Activated naive CD4-positive, alpha-beta T cell treated with anti-CD3 and anti-CD28 coated beads for 36 hours (primary cell): ENCODE results near the gene THADA. TPM values are rescaled to one million over a fixed set of nuclear protein-coding genes. Genes with fewer than 3 reads are reported as not detected.

ENCODE experiments used
- CTCF ChIA-PET: fragments of 350-600 bp; sonication (Branson Sonifier 250); formaldehyde crosslinking; loops from one replicate; lab custom pipeline; 2021; ENCODE audit warnings: antibody characterized with exemption; lab: Charles Lee
- DNase-seq: peaks from one replicate; pipeline ENCODE4 v3.0.0-alpha.2; 2020
- H3K27ac Mint-ChIP-seq: one replicate; pipeline ENCODE4 v1.8.0; 2021; ENCODE audit warnings: mild to moderate bottlenecking, mixed read lengths
- H3K27me3 Mint-ChIP-seq: one replicate; pipeline ENCODE4 v1.8.0; 2021; ENCODE audit warnings: low read depth, mixed read lengths
- H3K36me3 Mint-ChIP-seq: one replicate; pipeline ENCODE4 v1.8.0; 2021; ENCODE audit warnings: low read depth, mixed read lengths
- H3K4me1 Mint-ChIP-seq: one replicate; pipeline ENCODE4 v1.8.0; 2021; ENCODE audit warnings: low read depth, mixed read lengths
- H3K4me3 Mint-ChIP-seq: one replicate; pipeline ENCODE4 v1.8.0; 2021; ENCODE audit warnings: mild to moderate bottlenecking, moderate library complexity, mixed read lengths
- H3K9me3 Mint-ChIP-seq: one replicate; pipeline ENCODE4 v1.8.0; 2021; ENCODE audit warnings: mixed read lengths
- intact Hi-C: fragments of 100-400 bp; cut with micrococcal nuclease; formaldehyde crosslinking; loops from one replicate; pipeline ENCODE4 v1.15.1; 2023
- total RNA-seq, 2 experiments: library from RNA; stranded (reverse); gene quantifications; one replicate each; pipeline ENCODE4 v1.2.3, GENCODE V29; 2021

Gene THADA
- total RNA-seq, 2 experiments from 2014 or later, result 28.6 to 31.5 TPM

- Mint-ChIP-seq H3K4me1 (peaks cover 31% of the 10 kb centered on the region), H3K27ac (no peak overlapping the region), H3K9me3 (no peaks in the 10 kb centered on the region), H3K27me3 (no peaks in the 10 kb centered on the region), H3K36me3 (peaks cover 28% of the 10 kb centered on the region), H3K4me3 (no peak overlapping the region)
- no peak for DNase-seq
- intact Hi-C loops, result loop anchor here (1.0 kb wide), 4 partner anchors 38 to 695 kb away; no protein-coding TSS in a partner anchor
- CTCF ChIA-PET, result interaction anchor here (1.6 kb wide), 1 partner anchor 37 kb away, joined by 4 read pairs; no protein-coding TSS in a partner anchor
Observed at GRCh38 chr2:43425659-43426058, 170.2 kb downstream of the THADA start.

GRCh38 chr2:43424262-43425207 lies 171.3 kb downstream of the THADA start:
- Mint-ChIP-seq H3K27me3 (no peaks in the 10 kb centered on the region), H3K9me3 (no peaks in the 10 kb centered on the region), H3K36me3 (peaks cover 30% of the 10 kb centered on the region), H3K27ac (no peak overlapping the region), H3K4me3 (no peak overlapping the region), H3K4me1 (peaks cover 33% of the 10 kb centered on the region)
- DNase-seq, result no peak
- CTCF ChIA-PET, result interaction anchor here (1.7 kb wide), 1 partner anchor 293 kb away, joined by 3 read pairs; no protein-coding TSS in a partner anchor
- intact Hi-C loops, result no loop called here

DNA sequence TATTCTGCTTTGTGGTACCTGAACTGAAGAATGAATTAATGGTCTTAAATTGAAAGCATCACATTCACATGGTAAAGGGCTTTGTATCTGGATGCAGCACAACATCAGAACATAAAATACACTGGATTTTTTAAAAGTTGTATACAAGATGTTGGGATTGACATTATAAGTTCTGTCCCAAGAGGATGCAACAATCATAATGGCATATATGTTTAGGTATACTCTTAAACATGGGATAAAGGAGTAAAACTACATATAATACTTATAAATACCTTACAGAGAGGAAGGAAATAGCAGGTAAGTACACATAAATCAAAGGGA lies 171.9 kb downstream of the THADA start:
- CTCF ChIA-PET, result interaction anchor here (1.7 kb wide), 1 partner anchor 292 kb away, joined by 3 read pairs; no protein-coding TSS in a partner anchor
- H3K36me3 Mint-ChIP-seq, result peaks cover 30% of the 10 kb centered on the region

GRCh38 chr2:43421194-43421593 lies 174.6 kb downstream of the THADA start:
- H3K4me3 Mint-ChIP-seq, result no peak overlapping the region
- H3K27ac Mint-ChIP-seq, result no peak overlapping the region
- CTCF ChIA-PET, result no interaction called here
- H3K4me1 Mint-ChIP-seq, result peaks cover 23% of the 10 kb centered on the region
- H3K9me3 Mint-ChIP-seq, result no peaks in the 10 kb centered on the region
- intact Hi-C loops, result no loop called here
- no peak for DNase-seq
- H3K36me3 Mint-ChIP-seq, result peaks cover 19% of the 10 kb centered on the region
- no peaks in the 10 kb centered on the region for H3K27me3 Mint-ChIP-seq

More for the DNA sequence above, 171.9 kb downstream of the THADA start:
- Mint-ChIP-seq H3K27me3 (no peaks in the 10 kb centered on the region), H3K9me3 (no peaks in the 10 kb centered on the region), H3K4me1 (peaks cover 35% of the 10 kb centered on the region), H3K27ac (no peak overlapping the region), H3K4me3 (no peak overlapping the region)
- DNase-seq, result no peak
- intact Hi-C loops, result no loop called here

GRCh38 chr2:43420389-43420801 lies 175.4 kb downstream of the THADA start:
- H3K27ac Mint-ChIP-seq, result no peak overlapping the region
- peaks cover 21% of the 10 kb centered on the region for H3K36me3 Mint-ChIP-seq
- H3K27me3 Mint-ChIP-seq, result no peaks in the 10 kb centered on the region
- DNase-seq, result no peak
- intact Hi-C loops, result no loop called here
- no peak overlapping the region for H3K4me3 Mint-ChIP-seq
- peaks cover 18% of the 10 kb centered on the region for H3K4me1 Mint-ChIP-seq
- no peaks in the 10 kb centered on the region for H3K9me3 Mint-ChIP-seq
- CTCF ChIA-PET, result interaction anchor here (0.6 kb wide), 1 partner anchor 171 kb away, joined by 4 read pairs; no protein-coding TSS in a partner anchor

GRCh38 chr2:43419876-43420275 lies 176.0 kb downstream of the THADA start:
- Mint-ChIP-seq H3K27ac (no peak overlapping the region), H3K4me1 (peaks cover 14% of the 10 kb centered on the region), H3K4me3 (no peak overlapping the region), H3K27me3 (no peaks in the 10 kb centered on the region), H3K9me3 (no peaks in the 10 kb centered on the region), H3K36me3 (peaks cover 23% of the 10 kb centered on the region)
- no peak for DNase-seq
- intact Hi-C loops, result no loop called here
- CTCF ChIA-PET, result interaction anchor here (0.6 kb wide), 1 partner anchor 172 kb away, joined by 4 read pairs; no protein-coding TSS in a partner anchor

GRCh38 chr2:43419243-43419642 lies 176.6 kb downstream of the THADA start:
- intact Hi-C loops, result no loop called here
- no peak overlapping the region for H3K4me3 Mint-ChIP-seq
- CTCF ChIA-PET, result no interaction called here
- DNase-seq, result no peak
- H3K4me1 Mint-ChIP-seq, result peaks cover 9% of the 10 kb centered on the region
- H3K36me3 Mint-ChIP-seq, result peaks cover 24% of the 10 kb centered on the region
- no peak overlapping the region for H3K27ac Mint-ChIP-seq
- H3K27me3 Mint-ChIP-seq, result no peaks in the 10 kb centered on the region
- no peaks in the 10 kb centered on the region for H3K9me3 Mint-ChIP-seq

GRCh38 chr2:43418680-43419079 lies 177.2 kb downstream of the THADA start:
- no peaks in the 10 kb centered on the region for H3K9me3 Mint-ChIP-seq
- H3K27ac Mint-ChIP-seq, result no peak overlapping the region
- no peak for DNase-seq
- intact Hi-C loops, result no loop called here
- peaks cover 23% of the 10 kb centered on the region for H3K36me3 Mint-ChIP-seq
- peaks cover 8% of the 10 kb centered on the region for H3K4me1 Mint-ChIP-seq
- CTCF ChIA-PET, result no interaction called here
- no peaks in the 10 kb centered on the region for H3K27me3 Mint-ChIP-seq
- H3K4me3 Mint-ChIP-seq, result no peak overlapping the region

DNA sequence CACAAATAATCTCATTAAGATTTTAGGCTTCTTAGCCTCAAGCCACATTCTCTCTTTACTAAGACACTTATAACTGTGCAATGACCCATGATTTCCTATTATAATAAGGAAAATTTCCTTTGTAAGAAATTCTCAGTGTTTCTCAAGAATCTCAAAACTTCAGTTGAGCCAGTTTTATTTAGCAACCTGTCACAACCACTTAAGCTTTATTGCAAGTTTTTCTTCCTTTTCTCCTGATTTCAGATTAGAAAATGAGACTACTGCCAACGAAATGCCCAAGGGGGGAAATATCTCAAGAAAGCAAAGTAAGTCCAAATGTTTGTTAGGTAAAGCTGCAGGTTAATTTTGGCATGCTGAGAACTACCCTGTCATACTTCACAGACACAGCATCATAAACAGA lies 178.5 kb downstream of the THADA start:
- CTCF ChIA-PET, result no interaction called here
- peaks cover 14% of the 10 kb centered on the region for H3K36me3 Mint-ChIP-seq
- H3K27ac Mint-ChIP-seq, result no peak overlapping the region
- no peak for DNase-seq
- no peaks in the 10 kb centered on the region for H3K9me3 Mint-ChIP-seq
- H3K27me3 Mint-ChIP-seq, result no peaks in the 10 kb centered on the region
- H3K4me1 Mint-ChIP-seq, result peaks cover 8% of the 10 kb centered on the region
- intact Hi-C loops, result no loop called here
- no peak overlapping the region for H3K4me3 Mint-ChIP-seq

- CTCF ChIA-PET, result no interaction called here
- H3K27me3 Mint-ChIP-seq, result no peaks in the 10 kb centered on the region
- intact Hi-C loops, result no loop called here
- no peak for DNase-seq
- H3K4me3 Mint-ChIP-seq, result no peak overlapping the region
- no peak overlapping the region for H3K27ac Mint-ChIP-seq
- peaks cover 15% of the 10 kb centered on the region for H3K36me3 Mint-ChIP-seq
- peaks cover 8% of the 10 kb centered on the region for H3K4me1 Mint-ChIP-seq
- H3K9me3 Mint-ChIP-seq, result no peaks in the 10 kb centered on the region
Observed at GRCh38 chr2:43415592-43415991, 180.2 kb downstream of the THADA start.

GRCh38 chr2:43414586-43415135 lies 181.2 kb downstream of the THADA start:
- DNase-seq, result no peak
- CTCF ChIA-PET, result no interaction called here
- Mint-ChIP-seq H3K4me1 (peaks cover 6% of the 10 kb centered on the region), H3K27ac (no peak overlapping the region), H3K9me3 (no peaks in the 10 kb centered on the region), H3K36me3 (peaks cover 13% of the 10 kb centered on the region), H3K4me3 (no peak overlapping the region), H3K27me3 (no peaks in the 10 kb centered on the region)
- intact Hi-C loops, result no loop called here

DNA sequence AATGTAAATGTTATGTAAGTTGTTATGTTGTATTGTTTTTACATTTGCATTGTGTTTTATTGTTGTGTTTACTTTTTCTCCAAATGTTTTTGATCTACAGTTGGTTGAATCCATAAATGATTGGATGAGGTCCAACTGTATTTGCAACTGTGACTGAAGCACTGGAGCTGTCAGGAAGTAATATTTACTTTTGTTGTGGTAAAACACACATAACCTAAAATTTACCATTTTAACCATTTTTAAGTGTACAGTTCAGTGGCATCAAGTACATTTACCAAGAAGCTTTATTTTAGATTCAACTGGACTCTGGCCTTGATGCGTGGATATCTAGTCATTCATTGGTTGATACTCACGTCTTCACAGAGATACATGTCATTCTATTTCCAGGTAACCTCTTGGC lies 181.8 kb downstream of the THADA start:
- intact Hi-C loops, result no loop called here
- Mint-ChIP-seq H3K9me3 (no peaks in the 10 kb centered on the region), H3K27ac (no peak overlapping the region), H3K27me3 (no peaks in the 10 kb centered on the region), H3K4me1 (peaks cover 4% of the 10 kb centered on the region), H3K4me3 (no peak overlapping the region), H3K36me3 (peaks cover 13% of the 10 kb centered on the region)
- DNase-seq, result no peak
- CTCF ChIA-PET, result no interaction called here
